Measurements from ENCODE around the gene FSIP1. TPM values are rescaled to one million over a fixed set of nuclear protein-coding genes. Genes with fewer than 3 reads are reported as not detected.

FSIP1 gene
- total RNA-seq, 2 donors from 2014 or later, result 0.77 to 1.7 TPM

GRCh38 chr15:39714251-39714650 is 68.4 kb downstream of the FSIP1 start:
- TF ChIP-seq, protein P1, sequence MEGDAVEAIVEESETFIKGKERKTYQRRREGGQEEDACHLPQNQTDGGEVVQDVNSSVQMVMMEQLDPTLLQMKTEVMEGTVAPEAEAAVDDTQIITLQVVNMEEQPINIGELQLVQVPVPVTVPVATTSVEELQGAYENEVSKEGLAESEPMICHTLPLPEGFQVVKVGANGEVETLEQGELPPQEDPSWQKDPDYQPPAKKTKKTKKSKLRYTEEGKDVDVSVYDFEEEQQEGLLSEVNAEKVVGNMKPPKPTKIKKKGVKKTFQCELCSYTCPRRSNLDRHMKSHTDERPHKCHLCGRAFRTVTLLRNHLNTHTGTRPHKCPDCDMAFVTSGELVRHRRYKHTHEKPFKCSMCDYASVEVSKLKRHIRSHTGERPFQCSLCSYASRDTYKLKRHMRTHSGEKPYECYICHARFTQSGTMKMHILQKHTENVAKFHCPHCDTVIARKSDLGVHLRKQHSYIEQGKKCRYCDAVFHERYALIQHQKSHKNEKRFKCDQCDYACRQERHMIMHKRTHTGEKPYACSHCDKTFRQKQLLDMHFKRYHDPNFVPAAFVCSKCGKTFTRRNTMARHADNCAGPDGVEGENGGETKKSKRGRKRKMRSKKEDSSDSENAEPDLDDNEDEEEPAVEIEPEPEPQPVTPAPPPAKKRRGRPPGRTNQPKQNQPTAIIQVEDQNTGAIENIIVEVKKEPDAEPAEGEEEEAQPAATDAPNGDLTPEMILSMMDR (conservative IDR thresholded peaks at IDR 0.05), result no peak
- DNase-seq, result no peak
- Mint-ChIP-seq H3K4me3 (no peak overlapping the region), H3K9me3 (peaks cover 5% of the 10 kb centered on the region), H3K27me3 (ENCODE audit: insufficient read depth) (peaks cover 2% of the 10 kb centered on the region), H3K36me3 (ENCODE audit: low read depth) (no peaks in the 10 kb centered on the region), H3K27ac (no peak overlapping the region), H3K4me1 (peaks cover 9% of the 10 kb centered on the region)
- Histone ChIP-seq H3K4me3 (ENCODE audit: low read length) (no peak overlapping the region), H3K9me3 (ENCODE audit: control insufficient read depth, low read length) (no peaks in the 10 kb centered on the region), H3K4me1 (ENCODE audit: control insufficient read depth, insufficient read depth, low read length) (no peaks in the 10 kb centered on the region), H3K27me3 (ENCODE audit: control insufficient read depth, insufficient read depth, low read length, poor library complexity, severe bottlenecking) (no peaks in the 10 kb centered on the region), H3K27ac (ENCODE audit: low read depth, low read length) (no peak overlapping the region), H3K36me3 (ENCODE audit: control insufficient read depth, insufficient read depth, low read length) (no peaks in the 10 kb centered on the region), H3K9ac (ENCODE audit: extremely low read depth, low read length, poor library complexity, severe bottlenecking) (no peak overlapping the region)
- WGBS, 2 experiments (ENCODE audit: insufficient coverage in 1 of 2, insufficient read length in 1 of 2), result 70 to 90% methylated on average over 1 to 2 of the region's 2 CpGs

- no peaks in the 10 kb centered on the region for H3K27me3 ChIP-seq (ENCODE audit: control insufficient read depth, insufficient read depth, low read length, poor library complexity, severe bottlenecking)
- no peaks in the 10 kb centered on the region for H3K4me1 ChIP-seq (ENCODE audit: control insufficient read depth, insufficient read depth, low read length)
- Mint-ChIP-seq H3K4me3 (no peak overlapping the region), H3K9me3 (peaks cover 5% of the 10 kb centered on the region), H3K27ac (no peak overlapping the region), H3K4me1 (peaks cover 9% of the 10 kb centered on the region), H3K27me3 (ENCODE audit: insufficient read depth) (peaks cover 2% of the 10 kb centered on the region), H3K36me3 (ENCODE audit: low read depth) (no peaks in the 10 kb centered on the region)
- H3K9ac ChIP-seq (ENCODE audit: extremely low read depth, low read length, poor library complexity, severe bottlenecking), result no peak overlapping the region
- H3K9me3 ChIP-seq (ENCODE audit: control insufficient read depth, low read length), result no peaks in the 10 kb centered on the region
- H3K4me3 ChIP-seq (ENCODE audit: low read length), result no peak overlapping the region
- TF ChIP-seq, protein P1 (conservative IDR thresholded peaks at IDR 0.05), result no peak
- 86% methylated on average over 1 of the region's 1 CpG; no CpG with 5 or more reads in 1 of the 2 experiments for WGBS, 2 experiments (ENCODE audit: insufficient coverage in 1 of 2, insufficient read length in 1 of 2)
- H3K36me3 ChIP-seq (ENCODE audit: control insufficient read depth, insufficient read depth, low read length), result no peaks in the 10 kb centered on the region
- H3K27ac ChIP-seq (ENCODE audit: low read depth, low read length), result no peak overlapping the region
- no peak for DNase-seq
Measured at GRCh38 chr15:39713846-39714245, 68.8 kb downstream of the FSIP1 start.

- H3K9me3 Mint-ChIP-seq, result peaks cover 5% of the 10 kb centered on the region
- Histone ChIP-seq H3K4me1 (ENCODE audit: control insufficient read depth, insufficient read depth, low read length) (no peaks in the 10 kb centered on the region), H3K9me3 (ENCODE audit: control insufficient read depth, low read length) (no peaks in the 10 kb centered on the region), H3K36me3 (ENCODE audit: control insufficient read depth, insufficient read depth, low read length) (no peaks in the 10 kb centered on the region), H3K4me3 (ENCODE audit: low read length) (no peak overlapping the region), H3K27me3 (ENCODE audit: control insufficient read depth, insufficient read depth, low read length, poor library complexity, severe bottlenecking) (no peaks in the 10 kb centered on the region), H3K27ac (ENCODE audit: low read depth, low read length) (no peak overlapping the region), H3K9ac (ENCODE audit: extremely low read depth, low read length, poor library complexity, severe bottlenecking) (no peak overlapping the region)
- DNase-seq, result no peak
- H3K27ac Mint-ChIP-seq, result no peak overlapping the region
- no peaks in the 10 kb centered on the region for H3K36me3 Mint-ChIP-seq (ENCODE audit: low read depth)
- H3K4me3 Mint-ChIP-seq, result no peak overlapping the region
- H3K27me3 Mint-ChIP-seq (ENCODE audit: insufficient read depth), result no peaks in the 10 kb centered on the region
- H3K4me1 Mint-ChIP-seq, result peaks cover 7% of the 10 kb centered on the region
- TF ChIP-seq, protein P1 (conservative IDR thresholded peaks at IDR 0.05), result no peak
- 45 to 48% methylated on average over 2 of the region's 2 CpGs for WGBS, 2 experiments (ENCODE audit: insufficient coverage in 1 of 2, insufficient read length in 1 of 2)
Measured at GRCh38 chr15:39710681-39711080, 72.0 kb downstream of the FSIP1 start.
